Measurements from ENCODE around the gene FSTL4.

- TF ChIP-seq EZH2 (optimal IDR thresholded peaks at IDR 0.05; ENCODE audit: low read depth, low read length) (no peak), CTCF (IDR thresholded peaks at IDR 0.05; ENCODE audit: low read length) (no peak), EZH2phosphoT487 (IDR thresholded peaks at IDR 0.05; ENCODE audit: low read length) (no peak)
Observed at GRCh38 chr5:133509742-133510079, 102.6 kb downstream of the FSTL4 start.
